NT2/D1 (cell line): Measurements from ENCODE around the gene POU2F2.

Source experiments
- DNase-seq: peaks from one replicate; pipeline ENCODE4 v3.0.0-alpha.2; 2011; ENCODE audit warnings: low read depth, low spot score
- H3K27me3 ChIP-seq: 2 replicates; pipeline ENCODE4 v1.6.0; 2011; ENCODE audit warnings: mild to moderate bottlenecking; ENCODE audit not compliant: insufficient read length, insufficient read depth
- H3K36me3 ChIP-seq: 2 replicates; pipeline ENCODE4 v1.6.1; 2011; ENCODE audit warnings: mild to moderate bottlenecking, low read length, mixed read lengths; ENCODE audit not compliant: insufficient read depth, insufficient read length
- H3K4me1 ChIP-seq: 2 replicates; pipeline ENCODE4 v1.5.1; 2011; ENCODE audit not compliant: insufficient read depth, insufficient read length
- H3K4me3 ChIP-seq: 2 replicates; pipeline ENCODE4 v1.5.1; 2011; ENCODE audit warnings: low read depth; ENCODE audit not compliant: insufficient read length
- H3K9ac ChIP-seq: 2 replicates; pipeline ENCODE4 v1.6.0; 2011; ENCODE audit warnings: low read depth; ENCODE audit not compliant: insufficient read length
- H3K9me3 ChIP-seq: 2 replicates; pipeline ENCODE4 v1.5.1; 2011; ENCODE audit warnings: mild to moderate bottlenecking, low read length; ENCODE audit not compliant: insufficient read depth
- SUZ12 ChIP-seq: IDR thresholded peaks from 2 replicates; pipeline ENCODE4 v1.6.1; 2011; ENCODE audit not compliant: insufficient read length, insufficient read depth; ENCODE audit errors: extremely low read depth
- YY1 ChIP-seq: IDR thresholded peaks from 2 replicates; pipeline ENCODE4 v1.6.1; 2011; ENCODE audit not compliant: insufficient read length, insufficient read depth
- ZNF274 ChIP-seq: IDR thresholded peaks from 2 replicates; pipeline ENCODE4 v1.6.1; 2011; ENCODE audit warnings: mild to moderate bottlenecking, low read depth, low read length

POU2F2 gene

DNA sequence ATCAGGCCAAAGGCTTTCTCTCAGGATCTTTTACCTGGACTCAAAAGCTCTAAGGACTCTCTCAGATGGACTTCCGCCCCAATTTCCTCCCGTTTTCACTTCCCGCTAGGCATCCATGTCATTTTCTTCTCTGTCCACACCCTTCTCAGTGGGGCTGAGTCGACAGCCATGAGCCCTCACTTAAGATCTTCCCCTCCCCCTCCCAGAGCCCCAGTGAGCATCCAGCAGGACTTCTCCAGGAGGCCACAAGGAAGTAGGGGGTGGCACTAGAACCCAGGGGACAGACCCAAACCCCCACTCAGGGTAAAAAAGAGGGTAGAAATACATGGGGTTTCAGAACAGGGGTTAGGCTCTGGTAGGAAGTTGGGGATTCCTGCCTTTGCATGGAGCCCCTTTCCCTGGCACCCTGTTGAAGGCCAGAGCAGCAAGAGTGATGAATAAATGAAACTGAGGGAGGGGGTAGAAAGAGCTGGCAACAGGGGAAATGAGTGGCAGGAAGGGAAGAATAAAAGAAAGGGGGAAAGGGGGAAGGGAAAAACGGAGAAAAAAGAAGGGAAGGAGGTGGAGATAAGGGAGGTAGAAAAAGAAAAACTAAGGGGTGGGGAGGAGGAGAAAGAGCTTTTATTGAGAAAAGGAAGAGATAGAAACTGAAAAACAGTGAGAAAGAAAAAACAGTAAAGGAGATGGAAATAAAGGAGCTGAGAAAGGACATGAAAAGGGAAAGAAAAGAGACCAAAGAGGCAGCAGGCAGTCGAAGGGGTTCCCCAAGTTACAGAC is 42.9 kb upstream of the POU2F2 start:
- Histone ChIP-seq H3K27me3 (peaks cover 70% of the 10 kb centered on the region), H3K4me1 (peaks cover 2% of the 10 kb centered on the region), H3K9ac (no peak overlapping the region), H3K36me3 (no peaks in the 10 kb centered on the region), H3K9me3 (no peaks in the 10 kb centered on the region), H3K4me3 (no peak overlapping the region)
- no peak for TF ChIP-seq YY1
- TF ChIP-seq SUZ12, result no peak
- TF ChIP-seq ZNF274, result no peak
- DNase-seq, result no peak

DNA sequence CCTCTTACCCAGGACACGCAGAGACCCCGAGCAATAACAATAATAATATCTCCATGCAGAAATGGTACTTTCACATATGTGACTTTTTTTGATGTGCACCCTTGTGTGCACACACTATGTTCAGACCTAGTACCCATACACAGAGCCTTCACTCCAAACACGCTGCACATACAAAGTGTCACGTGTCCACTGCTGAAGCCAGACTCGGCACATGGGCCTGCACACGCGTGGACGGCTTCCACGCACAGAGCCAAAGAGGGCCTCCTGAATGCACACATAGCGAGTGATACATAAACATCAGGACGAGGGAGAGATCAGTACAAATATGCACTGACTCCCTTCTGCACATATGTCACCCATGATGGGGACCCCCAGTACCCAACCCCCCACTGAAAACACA is 41.9 kb upstream of the POU2F2 start:
- H3K9ac ChIP-seq, result no peak overlapping the region
- DNase-seq, result no peak
- peaks cover 61% of the 10 kb centered on the region for H3K27me3 ChIP-seq
- TF ChIP-seq YY1 (no peak), ZNF274 (no peak), SUZ12 (no peak)
- peaks cover 2% of the 10 kb centered on the region for H3K4me1 ChIP-seq
- H3K36me3 ChIP-seq, result no peaks in the 10 kb centered on the region
- no peaks in the 10 kb centered on the region for H3K9me3 ChIP-seq
- H3K4me3 ChIP-seq, result no peak overlapping the region

DNA sequence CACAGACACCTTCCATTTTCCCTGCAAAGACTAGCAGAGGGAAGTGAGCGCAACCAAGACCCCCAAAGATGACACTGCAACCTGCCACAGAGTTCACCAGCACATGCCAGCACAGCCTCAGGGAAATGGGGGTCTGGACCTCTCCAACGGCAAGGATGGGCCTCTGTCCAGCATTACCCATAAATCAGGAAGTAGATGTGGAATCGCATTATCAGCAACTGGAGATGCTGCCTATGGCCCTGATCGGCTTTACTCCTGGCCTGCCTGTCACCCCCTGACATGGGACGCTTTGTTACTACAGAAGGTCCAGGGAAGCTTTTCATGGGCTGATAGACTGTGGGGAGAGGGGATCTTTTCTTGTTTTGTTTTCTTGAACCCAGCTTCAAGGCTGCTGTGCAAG is 41.4 kb upstream of the POU2F2 start:
- no peaks in the 10 kb centered on the region for H3K9me3 ChIP-seq
- no peak for DNase-seq
- no peak overlapping the region for H3K4me3 ChIP-seq
- peaks cover 56% of the 10 kb centered on the region for H3K27me3 ChIP-seq
- TF ChIP-seq YY1 (no peak), SUZ12 (no peak), ZNF274 (no peak)
- no peak overlapping the region for H3K9ac ChIP-seq
- H3K4me1 ChIP-seq, result peaks cover 2% of the 10 kb centered on the region
- H3K36me3 ChIP-seq, result no peaks in the 10 kb centered on the region

DNA sequence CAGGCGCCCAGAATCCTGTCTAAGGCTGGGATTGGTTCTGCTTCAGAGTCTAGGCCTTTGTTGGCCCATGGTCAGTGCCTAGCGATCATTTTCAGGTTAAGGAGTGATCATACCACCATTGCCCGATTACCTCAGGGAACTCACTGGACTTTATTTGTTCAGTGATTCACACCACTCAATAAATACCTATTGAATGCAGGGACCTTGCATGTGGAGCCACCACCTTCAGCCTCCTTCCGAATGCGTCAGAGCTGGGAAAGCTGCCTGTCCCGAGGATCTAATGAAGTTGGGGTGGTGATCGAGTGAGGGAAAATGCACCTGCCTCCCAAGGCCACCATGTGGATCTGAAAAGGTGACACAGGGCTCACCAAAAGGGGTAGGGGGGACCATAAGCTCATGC is 40.0 kb upstream of the POU2F2 start:
- Histone ChIP-seq H3K9me3 (no peaks in the 10 kb centered on the region), H3K27me3 (peaks cover 54% of the 10 kb centered on the region), H3K9ac (no peak overlapping the region), H3K36me3 (no peaks in the 10 kb centered on the region), H3K4me3 (no peak overlapping the region), H3K4me1 (peaks cover under 1% of the 10 kb centered on the region)
- TF ChIP-seq SUZ12 (no peak), YY1 (no peak), ZNF274 (no peak)
- no peak for DNase-seq

DNA sequence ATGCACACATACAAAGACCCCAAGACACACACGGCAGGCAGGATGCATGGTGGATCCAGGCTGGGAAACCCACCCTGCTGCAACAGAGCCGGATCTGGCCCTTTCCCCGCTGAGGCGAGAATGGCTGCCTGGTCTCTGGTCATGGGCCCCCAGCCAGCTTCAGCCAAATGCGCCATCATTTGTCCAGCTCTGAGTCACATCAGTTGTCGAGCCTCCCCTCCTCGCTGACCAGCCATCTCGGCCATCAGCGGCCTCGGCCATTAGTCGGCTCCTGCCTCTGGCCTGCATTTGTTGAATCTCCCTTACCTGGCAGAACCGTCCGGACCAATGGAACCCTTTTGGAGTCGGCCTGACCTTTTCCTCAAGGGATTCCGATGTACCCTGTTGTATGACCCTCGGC is 38.5 kb upstream of the POU2F2 start:
- no peaks in the 10 kb centered on the region for H3K9me3 ChIP-seq
- TF ChIP-seq YY1 (no peak), SUZ12 (no peak), ZNF274 (no peak)
- H3K36me3 ChIP-seq, result no peaks in the 10 kb centered on the region
- no peaks in the 10 kb centered on the region for H3K4me1 ChIP-seq
- DNase-seq, result no peak
- peaks cover 43% of the 10 kb centered on the region for H3K27me3 ChIP-seq
- no peak overlapping the region for H3K4me3 ChIP-seq
- no peak overlapping the region for H3K9ac ChIP-seq

DNA sequence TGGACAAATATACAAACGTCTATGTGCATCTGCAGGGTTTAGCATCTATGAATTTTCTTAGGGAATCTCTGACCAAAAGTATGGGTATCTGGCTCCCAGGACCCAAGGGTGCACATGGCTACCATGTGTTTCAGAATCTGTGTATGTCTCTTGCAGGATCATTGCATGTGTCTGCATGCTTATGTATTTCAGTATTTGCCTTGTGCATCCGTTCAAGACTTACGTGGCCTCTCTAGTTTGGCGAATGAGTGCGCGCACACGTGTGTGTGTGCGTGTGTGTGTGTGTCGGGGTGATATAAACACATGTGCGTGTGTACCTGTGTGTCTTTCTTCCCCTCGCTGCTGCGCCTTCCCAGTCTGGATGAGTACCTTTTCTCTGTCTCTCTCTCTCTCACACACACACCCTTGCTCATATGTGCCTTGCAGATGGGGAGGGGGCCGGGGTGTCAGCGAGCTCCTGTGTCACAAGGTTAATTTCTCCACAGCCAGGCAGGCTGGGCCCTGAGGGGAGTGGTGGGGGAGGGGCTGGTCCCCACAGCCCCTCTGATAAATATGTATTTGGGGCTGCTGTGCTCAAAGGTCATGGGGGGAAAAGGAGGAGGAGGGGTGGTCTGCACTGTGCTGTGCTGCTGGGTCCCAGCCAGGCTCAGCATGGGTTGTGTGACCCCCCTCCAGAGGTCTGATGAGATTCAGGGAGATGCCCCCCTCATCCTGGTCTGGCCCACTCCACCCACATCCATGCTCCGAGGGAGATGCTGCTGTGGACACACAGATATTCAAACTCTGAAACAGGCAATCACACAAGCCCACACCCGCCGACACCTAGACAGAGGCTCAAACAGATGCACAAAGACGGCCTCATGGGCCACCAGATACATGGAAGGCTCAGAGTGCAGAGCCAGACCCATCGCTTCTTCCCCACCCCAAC is 37.5 kb upstream of the POU2F2 start:
- no peak overlapping the region for H3K4me3 ChIP-seq
- no peak for TF ChIP-seq YY1
- TF ChIP-seq SUZ12, result no peak
- TF ChIP-seq ZNF274, result no peak
- no peaks in the 10 kb centered on the region for H3K36me3 ChIP-seq
- H3K9me3 ChIP-seq, result no peaks in the 10 kb centered on the region
- no peak overlapping the region for H3K9ac ChIP-seq
- DNase-seq, result no peak
- no peaks in the 10 kb centered on the region for H3K4me1 ChIP-seq
- peaks cover 34% of the 10 kb centered on the region for H3K27me3 ChIP-seq

DNA sequence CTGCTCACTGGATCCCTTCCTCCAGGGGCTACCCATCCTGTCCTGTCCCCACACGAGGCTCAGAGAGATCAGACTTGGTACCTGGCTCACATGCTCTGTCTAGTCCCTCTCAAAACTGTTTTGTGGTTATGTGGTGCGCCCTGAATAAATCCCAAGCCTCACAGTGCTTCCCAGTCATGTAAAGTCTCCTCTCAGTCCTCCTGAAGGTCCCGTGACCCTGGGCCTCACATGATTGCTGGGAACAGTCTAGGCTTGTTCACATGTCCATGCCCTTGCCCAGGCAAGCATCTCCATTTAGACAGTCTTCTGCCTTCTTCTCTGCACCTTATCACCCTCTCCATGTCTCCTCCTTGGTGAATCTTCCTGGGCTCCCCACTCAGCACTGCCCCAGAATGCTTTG is 36.0 kb upstream of the POU2F2 start:
- H3K9me3 ChIP-seq, result no peaks in the 10 kb centered on the region
- no peak for DNase-seq
- no peaks in the 10 kb centered on the region for H3K36me3 ChIP-seq
- no peak overlapping the region for H3K9ac ChIP-seq
- no peak for TF ChIP-seq ZNF274
- TF ChIP-seq YY1, result no peak
- TF ChIP-seq SUZ12, result no peak
- H3K4me1 ChIP-seq, result no peaks in the 10 kb centered on the region
- H3K4me3 ChIP-seq, result no peak overlapping the region
- H3K27me3 ChIP-seq, result peaks cover 20% of the 10 kb centered on the region
